ENCODE data around the gene POP4.
A peak's percentile ranks its signal among the peaks of the same experiment; 100 is the strongest.
"Not testable (repeated sequence)": the region's sequence is repeated elsewhere in the genome, so short reads cannot be mapped to it uniquely, and the experiment has no call there.

POP4 gene, protein sequence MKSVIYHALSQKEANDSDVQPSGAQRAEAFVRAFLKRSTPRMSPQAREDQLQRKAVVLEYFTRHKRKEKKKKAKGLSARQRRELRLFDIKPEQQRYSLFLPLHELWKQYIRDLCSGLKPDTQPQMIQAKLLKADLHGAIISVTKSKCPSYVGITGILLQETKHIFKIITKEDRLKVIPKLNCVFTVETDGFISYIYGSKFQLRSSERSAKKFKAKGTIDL
- 22.4 to 46.8 (median 30.9) reads per million in 17 experiments for total RNA-seq

DNA sequence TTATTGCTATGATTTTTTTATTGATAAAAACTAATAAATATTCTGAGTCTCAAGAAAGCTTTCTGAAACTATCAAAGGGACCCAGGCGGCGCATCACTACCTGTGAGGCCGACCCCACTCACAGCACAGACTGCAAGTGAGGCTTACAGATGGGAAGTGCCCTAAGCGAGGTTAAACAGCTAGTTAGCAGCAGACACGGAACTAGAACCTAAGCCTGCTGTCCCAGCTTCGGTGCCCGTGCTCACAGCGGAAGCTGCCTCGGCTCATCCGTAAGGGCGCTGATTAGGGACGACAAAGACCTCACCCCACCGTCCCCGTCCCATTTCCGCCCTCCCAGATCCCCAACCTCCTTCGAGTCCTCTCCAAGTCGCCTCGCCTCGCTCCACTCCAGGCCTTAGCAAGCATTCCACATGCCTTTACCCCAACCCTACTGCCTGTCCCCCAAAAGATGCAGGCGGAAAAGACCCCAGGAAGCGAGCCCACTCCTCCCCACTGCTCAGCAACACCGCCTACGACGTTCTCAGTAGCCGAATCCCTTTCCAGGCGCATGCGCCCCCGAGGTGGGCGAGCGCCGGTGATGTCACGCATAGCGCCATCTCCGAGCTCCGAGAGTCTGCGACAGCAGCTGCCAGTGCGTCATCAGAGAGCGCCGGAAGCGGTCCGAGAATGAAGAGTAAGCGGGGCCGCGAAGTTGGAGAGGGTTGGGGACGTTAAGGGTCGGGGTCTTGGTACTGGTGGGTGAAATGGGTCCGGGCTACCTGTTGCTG is at the start of gene POP4:
Gene POP4, plus strand, starts transcription at position 631 of the 767 bp plus-strand sequence. Its CDS starts 36 bp downstream, at position 667.
- peak; percentile 99 for DNase-seq

GRCh38 chr19:29559110-29559509 is 47.0 kb upstream of the POP4 start:
- not testable (repeated sequence) for DNase-seq

- no peak for DNase-seq
Measured at GRCh38 chr19:29559743-29560142, 46.3 kb upstream of the POP4 start.

DNA sequence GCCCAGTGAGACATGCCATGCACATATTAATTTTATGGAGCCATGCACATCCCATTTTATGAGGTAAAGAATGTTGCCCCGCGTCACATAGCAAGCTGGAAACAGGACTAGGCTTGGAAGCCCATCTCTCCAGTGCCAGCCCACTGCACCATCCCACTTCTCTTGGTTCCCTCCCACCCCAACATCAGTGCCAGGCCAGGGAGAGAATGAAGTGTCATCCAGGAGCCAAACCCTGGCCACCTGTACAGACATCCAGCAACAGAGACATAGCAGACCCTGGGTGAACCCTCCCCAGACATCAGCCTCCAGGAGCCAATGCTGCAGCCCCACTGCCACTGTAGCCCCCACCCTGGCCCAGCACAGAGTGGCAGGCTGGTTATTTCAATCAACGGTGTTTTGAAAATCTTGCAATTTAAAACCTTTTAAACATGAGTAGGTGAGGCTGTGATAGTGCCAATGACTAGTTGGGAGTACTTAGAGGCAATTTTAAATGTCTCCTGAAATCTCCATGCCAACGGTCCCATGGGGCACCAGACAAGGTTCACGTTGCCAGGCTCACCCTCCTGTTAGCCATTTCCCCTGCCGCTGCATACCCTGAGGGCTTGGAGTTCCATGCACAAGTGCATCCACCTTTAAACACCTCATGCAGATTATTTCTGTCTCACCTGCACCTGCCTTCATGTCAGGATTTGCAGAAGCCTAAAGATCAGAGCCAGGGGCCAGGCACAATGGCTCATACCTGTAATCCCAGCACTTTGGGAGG is 45.6 kb upstream of the POP4 start:
- DNase-seq: no peak

DNA sequence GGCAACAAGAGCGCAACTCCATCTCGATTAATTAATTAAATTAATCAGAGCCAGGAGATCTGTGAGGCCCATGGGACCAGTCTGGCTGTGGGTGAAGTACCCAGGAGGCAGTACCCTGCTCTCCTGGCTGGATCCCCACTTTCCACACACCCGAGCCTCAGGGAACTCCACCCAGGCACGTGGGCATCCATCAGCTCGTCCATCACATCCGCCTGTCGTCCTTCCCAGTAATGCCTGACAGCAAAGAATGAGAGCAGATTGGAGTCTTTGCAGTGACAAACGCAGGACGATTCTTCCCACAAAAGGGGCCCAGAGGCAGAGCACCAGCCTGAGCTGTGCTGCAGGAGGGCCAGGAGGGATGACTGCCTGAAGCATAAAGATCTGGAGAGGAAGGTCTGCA is 44.5 kb upstream of the POP4 start:
- no peak for DNase-seq

GRCh38 chr19:29562299-29563297 is 43.5 kb upstream of the POP4 start:
- no peak for DNase-seq

- DNase-seq: no peak
Measured at GRCh38 chr19:29563486-29564101, 42.5 kb upstream of the POP4 start.

DNA sequence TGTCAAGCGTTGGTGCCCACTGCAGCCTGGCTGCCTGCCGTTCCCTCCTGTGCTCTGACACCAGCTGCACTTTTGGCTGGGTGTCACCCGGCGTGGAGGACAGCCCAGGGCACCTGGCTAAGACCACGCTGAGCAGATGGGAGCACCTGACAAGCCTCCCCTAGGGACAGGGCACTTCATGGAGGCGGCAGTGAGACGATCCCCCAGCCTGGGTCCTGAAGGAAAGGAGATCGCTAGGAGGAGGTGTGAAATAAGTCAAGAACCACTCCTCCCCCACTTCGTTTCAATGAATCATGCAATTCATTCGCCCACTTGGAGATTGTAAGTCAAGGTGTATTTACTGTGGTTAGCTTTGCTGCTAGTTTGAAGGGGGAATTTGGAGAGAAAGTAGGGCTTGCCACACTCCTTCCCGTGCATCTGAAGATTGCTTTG is 41.5 kb upstream of the POP4 start:
- DNase-seq: no peak

DNA sequence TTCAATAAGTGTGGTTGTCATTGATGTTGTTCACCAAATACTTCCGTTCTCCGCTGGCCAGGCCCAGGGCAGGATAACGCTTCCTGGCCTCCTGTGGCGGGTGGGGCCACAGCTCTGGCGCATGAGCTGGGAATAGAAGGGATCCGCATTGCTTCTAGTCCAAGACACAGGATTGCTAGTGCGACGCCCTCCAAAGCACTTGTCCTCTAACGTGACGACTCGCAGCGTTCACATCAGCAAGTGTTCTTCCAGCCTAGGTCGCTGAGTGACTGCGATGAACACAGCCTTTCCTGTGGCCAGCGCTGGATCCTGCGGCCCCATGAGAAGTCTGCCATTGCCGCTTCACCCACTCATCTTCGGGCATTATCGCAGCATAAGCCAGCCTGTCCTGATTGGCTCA is 40.9 kb upstream of the POP4 start:
- DNase-seq: no peak

- DNase-seq: no peak
Measured at GRCh38 chr19:29566496-29567054, 39.5 kb upstream of the POP4 start.

- DNase-seq: no peak
Measured at GRCh38 chr19:29567366-29567915, 38.6 kb upstream of the POP4 start.

- DNase-seq: no peak
Measured at GRCh38 chr19:29568036-29569025, 37.8 kb upstream of the POP4 start.

- no peak for DNase-seq
Measured at GRCh38 chr19:29569038-29569911, 36.8 kb upstream of the POP4 start.

- no peak for DNase-seq
Measured at GRCh38 chr19:29571181-29571580, 34.9 kb upstream of the POP4 start.

DNA sequence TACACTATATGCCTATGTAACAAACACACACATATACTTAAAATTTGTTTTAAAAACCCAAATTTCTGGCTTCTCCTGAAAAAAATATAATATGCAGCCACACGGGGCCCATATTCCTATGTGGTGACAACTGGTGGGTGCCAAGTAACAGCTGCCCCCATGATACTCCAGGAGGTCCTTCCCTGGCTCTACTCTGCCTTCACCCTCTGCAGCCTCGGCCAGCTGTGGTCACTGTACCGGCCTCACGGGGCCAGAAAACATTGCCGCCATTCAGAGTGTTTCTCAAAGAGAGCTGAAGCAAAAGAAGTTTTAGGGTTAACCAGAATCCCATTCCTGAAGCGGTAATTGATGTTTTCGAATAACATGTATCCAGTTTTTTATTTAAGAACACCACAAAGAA is 32.6 kb upstream of the POP4 start:
- DNase-seq: no peak

GRCh38 chr19:29574510-29574909 is 31.6 kb upstream of the POP4 start:
- DNase-seq: no peak

DNA sequence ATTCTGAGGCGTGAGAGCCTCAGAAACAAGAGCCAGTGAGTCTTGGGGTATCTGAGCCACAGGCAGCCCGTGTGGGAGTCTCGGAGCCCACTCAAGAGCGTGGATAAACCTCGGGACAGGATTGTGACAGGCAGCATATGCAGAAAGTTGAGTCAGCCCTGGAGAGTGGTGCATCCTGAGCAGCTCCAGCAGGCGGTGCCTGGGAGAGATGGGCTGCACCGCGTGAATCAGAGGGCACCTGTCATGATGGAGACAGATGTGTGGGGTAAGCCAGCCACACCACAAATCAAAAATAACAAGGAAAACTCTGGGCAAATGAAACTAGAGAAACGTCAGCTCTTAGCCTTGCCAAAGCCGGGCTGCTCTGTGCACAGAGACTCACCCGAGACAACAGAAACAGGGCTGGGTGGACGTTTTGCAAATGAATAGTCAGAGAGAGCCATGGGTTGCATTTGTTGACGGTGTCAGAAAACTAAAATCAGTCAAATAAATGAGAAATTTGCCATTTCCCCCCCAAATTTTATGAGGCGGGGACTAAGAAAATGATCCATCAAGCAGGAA is 30.0 kb upstream of the POP4 start:
- DNase-seq: peak; percentile 5 to 38 (median 15)
